Mesodermal cell (in vitro differentiated cells): Measurements from ENCODE around the gene BANK1.

ENCODE experiments used
- H3K27ac ChIP-seq: 2 replicates; pipeline ENCODE4 v1.7.0; 2013; ENCODE audit warnings: mild to moderate bottlenecking, low read depth, low read length, moderate library complexity; ENCODE audit not compliant: severe bottlenecking
- H3K36me3 ChIP-seq: 2 replicates; pipeline ENCODE4 v1.7.1; 2013; ENCODE audit warnings: mild to moderate bottlenecking, low read length, moderate library complexity; ENCODE audit not compliant: control insufficient read depth, insufficient read depth
- H3K4me1 ChIP-seq: one replicate; pipeline ENCODE4 v1.7.1; 2013; ENCODE audit warnings: mild to moderate bottlenecking, low read length; ENCODE audit not compliant: insufficient read depth, control insufficient read depth, poor library complexity, severe bottlenecking
- H3K4me3 ChIP-seq: 2 replicates; pipeline ENCODE4 v1.7.0; 2013; ENCODE audit warnings: low read length, control low read depth, mild to moderate bottlenecking; ENCODE audit not compliant: insufficient read depth, poor library complexity, severe bottlenecking; ENCODE audit errors: extremely low read depth
- H3K9me3 ChIP-seq: 2 replicates; pipeline ENCODE4 v1.7.1; 2013; ENCODE audit warnings: mild to moderate bottlenecking, low read length, moderate library complexity; ENCODE audit not compliant: control insufficient read depth
- WGBS, 2 experiments: methylation state at CpG; one replicate each; pipeline ENCODE4 v1.1.5; 2013; ENCODE audit warnings: missing lambda C conversion rate in 2 of 2; ENCODE audit not compliant: insufficient coverage in 2 of 2; 5-methylcytosine and 5-hydroxymethylcytosine counted together

BANK1 gene

GRCh38 chr4:101782546-101782945 lies 8.0 kb upstream of the BANK1 start:
- WGBS, 2 experiments = 100% methylated on average over 1 of the region's 2 CpGs; no CpG with 5 or more reads in 1 of the 2 experiments

DNA sequence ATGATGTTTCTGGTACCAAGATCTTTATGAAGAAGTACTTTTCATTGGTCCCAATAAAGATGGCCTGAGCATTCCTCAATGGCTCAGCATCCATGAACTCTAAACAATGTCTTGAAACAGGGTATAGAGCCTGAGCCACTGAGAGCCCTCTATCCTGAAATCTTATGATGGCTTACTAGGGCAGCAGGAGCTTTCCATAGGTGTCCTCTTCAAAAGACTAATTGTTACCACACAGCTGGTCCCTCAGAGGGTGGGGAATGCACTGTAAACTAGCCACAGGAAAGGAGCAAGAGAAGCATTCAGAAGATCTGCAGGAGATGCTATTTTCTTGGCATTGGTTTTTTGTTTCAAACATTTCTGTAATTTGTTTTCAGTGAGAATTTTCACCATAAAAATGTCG lies 5.6 kb upstream of the BANK1 start:
- Histone ChIP-seq H3K4me1 (peaks cover 6% of the 10 kb centered on the region), H3K36me3 (no peaks in the 10 kb centered on the region), H3K4me3 (no peak overlapping the region), H3K27ac (no peak overlapping the region), H3K9me3 (no peaks in the 10 kb centered on the region)
- no CpG with 5 or more reads among the region's 1 CpG for WGBS, 2 experiments

More at GRCh38 chr4:101782546-101782945, 8.0 kb upstream of the BANK1 start:
- no peaks in the 10 kb centered on the region for H3K9me3 ChIP-seq
- H3K4me3 ChIP-seq = no peak overlapping the region
- H3K27ac ChIP-seq = no peak overlapping the region
- H3K36me3 ChIP-seq = no peaks in the 10 kb centered on the region
- peaks cover under 1% of the 10 kb centered on the region for H3K4me1 ChIP-seq

- H3K36me3 ChIP-seq = no peaks in the 10 kb centered on the region
- no CpG with 5 or more reads among the region's 1 CpG for WGBS, 2 experiments
- peaks cover 6% of the 10 kb centered on the region for H3K4me1 ChIP-seq
- H3K27ac ChIP-seq = no peak overlapping the region
- no peak overlapping the region for H3K4me3 ChIP-seq
- no peaks in the 10 kb centered on the region for H3K9me3 ChIP-seq
Measured at GRCh38 chr4:101785486-101785885, 5.0 kb upstream of the BANK1 start.

- Histone ChIP-seq H3K27ac (peak overlapping the region; percentile 42), H3K4me1 (peaks cover 6% of the 10 kb centered on the region), H3K4me3 (no peak overlapping the region), H3K36me3 (no peaks in the 10 kb centered on the region), H3K9me3 (no peaks in the 10 kb centered on the region)
- WGBS, 2 experiments = 80 to 100% methylated on average over 1 to 3 of the region's 4 CpGs
Measured at GRCh38 chr4:101787701-101788316, 2.7 kb upstream of the BANK1 start.

DNA sequence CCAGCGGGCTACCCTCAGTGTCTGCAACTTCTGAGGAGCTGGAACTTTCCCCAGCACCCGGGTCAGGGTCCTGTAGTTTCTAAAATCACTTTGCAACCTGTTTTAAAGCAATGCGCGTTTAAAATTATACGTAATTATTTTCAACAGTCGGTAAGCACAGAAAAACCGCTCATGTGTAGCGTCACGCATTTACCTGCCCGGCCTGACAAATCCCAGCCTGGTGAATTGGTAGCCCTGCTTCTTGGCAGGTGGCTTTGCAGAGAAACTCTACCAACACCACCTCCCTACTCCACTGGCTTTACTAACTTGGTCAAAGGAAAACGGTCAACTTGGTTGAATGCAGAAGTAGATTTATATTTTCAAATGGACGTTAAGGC lies 640 bp downstream of the BANK1 start:
- H3K27ac ChIP-seq = no peak overlapping the region
- peak overlapping the region; percentile 31 for H3K4me3 ChIP-seq
- H3K36me3 ChIP-seq = no peaks in the 10 kb centered on the region
- 47 to 74% methylated on average over 9 to 10 of the region's 12 CpGs for WGBS, 2 experiments
- H3K9me3 ChIP-seq = no peaks in the 10 kb centered on the region
- peaks cover 6% of the 10 kb centered on the region for H3K4me1 ChIP-seq

DNA sequence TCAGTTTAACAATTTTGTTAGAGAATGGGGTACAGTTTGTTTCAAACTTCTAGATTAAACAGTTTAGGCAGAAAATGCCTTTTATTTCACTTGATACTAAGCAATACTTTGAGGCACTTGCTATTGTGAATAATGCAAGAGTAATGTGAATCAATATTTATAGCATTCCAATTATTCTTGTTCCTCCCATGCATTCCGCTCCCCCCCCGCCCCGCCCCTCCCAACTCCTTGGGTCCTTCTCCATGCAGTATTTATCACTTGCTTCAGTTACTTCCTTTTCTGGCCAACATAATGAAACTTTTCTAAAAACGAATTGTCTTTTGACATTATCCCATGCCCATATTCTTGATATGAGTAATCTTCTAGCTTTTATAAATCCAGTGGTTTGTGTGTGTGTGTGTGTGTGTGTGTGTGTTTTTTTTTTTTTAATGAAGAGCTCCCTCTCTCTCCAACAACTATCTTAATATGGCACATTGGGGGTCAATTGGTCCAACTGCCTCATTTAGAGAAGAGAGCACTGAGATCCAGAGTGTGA lies 1.6 kb downstream of the BANK1 start:
- Histone ChIP-seq H3K9me3 (no peaks in the 10 kb centered on the region), H3K4me1 (peaks cover 6% of the 10 kb centered on the region), H3K4me3 (no peak overlapping the region), H3K36me3 (no peaks in the 10 kb centered on the region), H3K27ac (no peak overlapping the region)
- no CpG with 5 or more reads among the region's 4 CpGs for WGBS, 2 experiments

- H3K9me3 ChIP-seq = no peaks in the 10 kb centered on the region
- no peak overlapping the region for H3K27ac ChIP-seq
Measured at GRCh38 chr4:101793397-101793796, 2.9 kb downstream of the BANK1 start.

DNA sequence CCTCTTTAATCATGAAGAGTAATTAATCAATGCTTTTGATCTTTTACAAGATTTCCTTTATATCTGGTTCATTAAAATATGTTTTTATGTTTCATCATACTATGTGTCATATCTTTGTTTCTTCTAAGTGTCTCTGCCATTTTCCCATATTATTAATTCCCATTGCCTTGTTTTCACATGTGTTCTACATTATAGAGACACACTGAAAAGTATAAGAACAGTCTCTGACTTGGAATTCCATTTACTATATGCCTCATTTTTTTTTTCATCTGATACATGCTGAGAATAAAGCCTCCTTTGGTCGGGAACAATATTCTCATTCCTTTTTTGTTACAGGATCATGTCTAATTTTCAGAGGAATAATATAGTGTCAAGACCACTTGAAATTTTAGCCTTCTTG lies 4.3 kb downstream of the BANK1 start:
- Histone ChIP-seq H3K27ac (no peak overlapping the region), H3K4me3 (no peak overlapping the region), H3K36me3 (no peaks in the 10 kb centered on the region), H3K4me1 (no peaks in the 10 kb centered on the region), H3K9me3 (no peaks in the 10 kb centered on the region)
- no CpG with 5 or more reads among the region's 1 CpG for WGBS, 2 experiments

More at GRCh38 chr4:101793397-101793796, 2.9 kb downstream of the BANK1 start:
- Histone ChIP-seq H3K36me3 (no peaks in the 10 kb centered on the region), H3K4me1 (no peaks in the 10 kb centered on the region), H3K4me3 (no peak overlapping the region)

GRCh38 chr4:101795704-101796103 lies 5.2 kb downstream of the BANK1 start:
- H3K36me3 ChIP-seq = no peaks in the 10 kb centered on the region
- no peak overlapping the region for H3K27ac ChIP-seq
- no peaks in the 10 kb centered on the region for H3K9me3 ChIP-seq
- H3K4me1 ChIP-seq = no peaks in the 10 kb centered on the region
- no peak overlapping the region for H3K4me3 ChIP-seq

DNA sequence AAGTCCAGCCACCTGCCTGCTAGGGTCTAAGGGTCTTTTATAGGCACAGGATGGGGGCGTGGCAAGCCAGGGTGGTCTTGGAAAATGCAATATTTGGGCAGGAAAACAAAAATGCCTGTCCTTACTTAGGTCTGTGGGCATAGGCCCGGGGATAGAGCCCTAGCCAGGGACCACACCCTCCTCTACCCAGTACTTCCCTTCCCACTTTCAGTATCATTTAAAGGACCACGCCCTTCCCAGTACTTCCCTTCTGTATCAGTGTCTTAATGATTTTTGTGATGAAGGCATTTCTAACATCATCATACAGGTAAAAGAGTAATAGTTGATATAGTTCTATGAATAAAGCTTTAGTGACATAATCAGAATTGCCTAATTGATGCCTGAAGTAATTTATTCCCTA lies 11.4 kb downstream of the BANK1 start:
- H3K9me3 ChIP-seq = no peaks in the 10 kb centered on the region
- no CpG with 5 or more reads among the region's 3 CpGs for WGBS, 2 experiments
- no peak overlapping the region for H3K27ac ChIP-seq
- no peaks in the 10 kb centered on the region for H3K36me3 ChIP-seq
- no peak overlapping the region for H3K4me3 ChIP-seq
- H3K4me1 ChIP-seq = no peaks in the 10 kb centered on the region

DNA sequence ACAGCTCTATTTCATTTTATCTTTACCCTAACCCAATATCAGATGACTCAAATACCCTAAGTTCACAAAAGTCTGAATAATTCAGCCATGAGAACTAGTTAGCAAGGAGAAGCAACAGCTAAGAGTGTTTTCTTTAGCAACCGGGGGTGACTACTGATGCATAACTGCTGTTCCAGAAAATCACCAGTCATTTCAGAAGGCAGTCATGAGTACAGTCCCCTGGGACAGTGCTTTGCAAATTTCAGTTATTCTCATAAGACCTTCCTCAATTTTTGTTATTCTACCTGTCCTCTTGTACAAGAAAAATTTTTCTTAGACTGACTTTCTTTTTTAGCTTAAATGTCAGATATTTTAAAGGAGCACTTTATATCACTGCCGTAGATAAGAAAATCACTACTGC lies 16.4 kb downstream of the BANK1 start:
- no peaks in the 10 kb centered on the region for H3K36me3 ChIP-seq
- no peak overlapping the region for H3K27ac ChIP-seq
- H3K9me3 ChIP-seq = no peaks in the 10 kb centered on the region
- H3K4me1 ChIP-seq = no peaks in the 10 kb centered on the region
- H3K4me3 ChIP-seq = no peak overlapping the region
- 91 to 100% methylated on average over 1 of the region's 2 CpGs for WGBS, 2 experiments
